Fibroblast of villous mesenchyme (primary cell): Measurements from ENCODE around the gene SLBP. TPM values are rescaled to one million over a fixed set of nuclear protein-coding genes. Genes with fewer than 3 reads are reported as not detected.

ENCODE experiments used
- DNase-seq: peaks from one replicate; pipeline ENCODE4 v3.0.0-alpha.2; 2010; ENCODE audit warnings: low read depth
- H3K4me3 ChIP-seq: 2 replicates; pipeline ENCODE4 v1.5.1; 2011; ENCODE audit warnings: low read depth, mild to moderate bottlenecking, low read length
- total RNA-seq: library from RNA; depleted of rRNA; stranded (reverse); fragments of >200 nt; gene quantifications from 2 replicates; pipeline ENCODE4 v1.2.3, GENCODE V29; 2012
- TF ChIP-seq, protein P1 (sequence below): IDR thresholded peaks from 2 replicates; pipeline ENCODE4 v1.5.1; 2012; ENCODE audit warnings: low read depth, mild to moderate bottlenecking, low read length; ENCODE audit not compliant: insufficient read depth

The SLBP gene
- total RNA-seq, 1 donor: 63.0 TPM

DNA sequence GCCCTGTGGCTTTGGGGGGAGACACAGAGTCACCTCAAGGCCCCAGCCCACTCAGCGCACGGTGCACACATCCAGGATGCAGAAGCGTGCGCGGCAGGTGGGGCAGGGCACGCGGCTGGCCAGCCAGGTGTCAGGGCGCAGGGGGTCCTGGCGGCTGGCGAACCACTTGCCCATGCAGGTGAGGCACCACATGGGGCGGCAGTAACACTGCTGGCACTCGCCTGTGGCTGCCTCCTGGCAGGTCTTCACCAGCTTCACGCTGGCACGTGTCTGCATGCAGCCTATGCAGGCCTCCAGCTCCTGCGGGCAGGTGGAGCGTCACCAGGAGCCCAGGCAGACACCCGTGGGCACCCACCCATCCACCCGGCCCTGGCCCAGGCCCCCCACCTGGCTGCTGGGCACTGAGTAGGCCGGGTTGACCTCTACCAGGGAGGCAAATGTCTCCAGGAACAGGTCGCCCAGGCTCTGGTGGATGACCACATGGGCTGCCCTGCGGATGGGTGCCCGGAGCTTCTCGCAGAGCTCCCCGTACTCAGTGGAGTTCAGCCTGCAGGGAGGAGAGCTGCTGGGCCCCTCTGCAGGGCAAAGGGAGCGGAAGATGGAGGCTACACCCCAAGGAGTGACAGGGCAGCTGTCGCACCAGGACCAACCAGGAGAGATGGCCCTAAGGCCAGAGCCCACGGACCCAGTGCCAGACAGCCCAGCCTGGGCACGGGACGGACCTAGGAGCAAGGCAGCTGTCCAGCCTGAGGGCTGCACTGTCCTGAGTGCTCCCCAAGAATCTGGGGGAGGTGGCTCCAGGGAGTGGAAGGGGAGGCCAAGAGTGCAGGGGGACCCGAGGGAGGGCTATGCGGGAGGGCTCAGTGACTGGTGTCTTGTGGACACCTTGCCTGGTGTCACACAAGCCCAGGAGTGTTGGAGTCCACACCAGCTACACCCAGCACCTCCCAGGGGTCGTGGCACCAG is 5.3 kb upstream of the SLBP start:
- no peak overlapping the region for H3K4me3 ChIP-seq
- DNase-seq: no peak
- TF ChIP-seq, protein P1, sequence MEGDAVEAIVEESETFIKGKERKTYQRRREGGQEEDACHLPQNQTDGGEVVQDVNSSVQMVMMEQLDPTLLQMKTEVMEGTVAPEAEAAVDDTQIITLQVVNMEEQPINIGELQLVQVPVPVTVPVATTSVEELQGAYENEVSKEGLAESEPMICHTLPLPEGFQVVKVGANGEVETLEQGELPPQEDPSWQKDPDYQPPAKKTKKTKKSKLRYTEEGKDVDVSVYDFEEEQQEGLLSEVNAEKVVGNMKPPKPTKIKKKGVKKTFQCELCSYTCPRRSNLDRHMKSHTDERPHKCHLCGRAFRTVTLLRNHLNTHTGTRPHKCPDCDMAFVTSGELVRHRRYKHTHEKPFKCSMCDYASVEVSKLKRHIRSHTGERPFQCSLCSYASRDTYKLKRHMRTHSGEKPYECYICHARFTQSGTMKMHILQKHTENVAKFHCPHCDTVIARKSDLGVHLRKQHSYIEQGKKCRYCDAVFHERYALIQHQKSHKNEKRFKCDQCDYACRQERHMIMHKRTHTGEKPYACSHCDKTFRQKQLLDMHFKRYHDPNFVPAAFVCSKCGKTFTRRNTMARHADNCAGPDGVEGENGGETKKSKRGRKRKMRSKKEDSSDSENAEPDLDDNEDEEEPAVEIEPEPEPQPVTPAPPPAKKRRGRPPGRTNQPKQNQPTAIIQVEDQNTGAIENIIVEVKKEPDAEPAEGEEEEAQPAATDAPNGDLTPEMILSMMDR: no peak

DNA sequence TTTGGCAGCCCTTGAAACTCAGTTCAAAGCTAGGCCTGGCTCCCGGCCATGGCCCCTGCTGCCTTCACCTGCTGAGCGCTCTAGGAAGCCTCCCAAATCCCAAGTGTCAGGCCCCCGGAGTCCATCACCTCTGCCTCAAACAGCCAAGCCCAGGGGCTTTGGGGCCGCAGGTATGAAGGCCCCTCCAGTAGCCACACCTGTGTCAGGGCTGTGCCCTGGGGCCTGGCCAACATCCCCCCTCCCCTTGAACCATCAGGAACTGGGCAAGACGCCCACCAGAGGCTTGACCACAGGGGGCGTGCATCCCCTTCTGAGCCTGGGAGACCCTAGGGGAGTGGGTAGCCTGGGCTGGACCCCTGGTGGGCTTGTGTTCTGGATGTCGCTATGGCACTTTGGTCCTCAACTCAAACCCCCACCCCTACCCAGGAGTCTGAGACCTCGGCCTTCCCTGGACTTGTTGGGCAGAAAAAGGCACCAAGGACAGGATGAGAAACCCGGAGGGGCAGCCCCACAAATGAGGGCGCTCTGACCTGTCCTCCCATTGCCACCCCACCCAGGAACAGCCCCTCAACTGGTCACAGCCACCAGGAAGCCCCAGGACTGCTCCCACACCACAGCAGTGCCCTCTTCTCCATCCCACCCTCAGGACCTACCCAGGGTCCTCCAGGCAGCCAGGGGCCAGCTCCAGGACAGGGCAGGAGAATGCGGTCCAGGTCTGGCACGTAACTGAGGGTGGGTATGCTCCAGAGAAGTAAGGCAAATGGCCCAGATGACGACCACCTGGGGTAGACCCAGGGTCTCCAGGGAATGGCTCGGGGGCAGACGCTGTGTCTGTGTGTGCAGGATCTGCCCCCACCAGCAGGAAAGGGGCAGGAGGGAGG is 4.2 kb upstream of the SLBP start:
- H3K4me3 ChIP-seq: no peak overlapping the region
- TF ChIP-seq, protein P1: no peak
- no peak for DNase-seq

- no peak overlapping the region for H3K4me3 ChIP-seq
- TF ChIP-seq, protein P1: no peak
- DNase-seq: no peak
Measured at GRCh38 chr4:1715002-1715758, 3.1 kb upstream of the SLBP start.

- TF ChIP-seq, protein P1: no peak
- H3K4me3 ChIP-seq: no peak overlapping the region
- no peak for DNase-seq
Measured at GRCh38 chr4:1714303-1715001, 2.3 kb upstream of the SLBP start.

GRCh38 chr4:1713003-1713851 is 1.1 kb upstream of the SLBP start:
- peak overlapping the region; percentile 79 for H3K4me3 ChIP-seq
- no peak for DNase-seq
- TF ChIP-seq, protein P1: no peak
